Hepatocyte (in vitro differentiated cells): ENCODE measurements around the gene MAOB. TPM values are rescaled to one million over a fixed set of nuclear protein-coding genes. Genes with fewer than 3 reads are reported as not detected.

ENCODE experiments used
- DNase-seq: peaks from one replicate; pipeline ENCODE4 v3.0.0-alpha.2; 2016; ENCODE audit warnings: low spot score
- H2AFZ ChIP-seq: fragments of 200-600 bp; sonication (generic); 2 replicates; pipeline ENCODE4 v1.6.0; 2016; ENCODE audit warnings: antibody characterized with exemption, mild to moderate bottlenecking
- H3K27ac ChIP-seq: fragments of 200-600 bp; sonication (generic); 2 replicates; pipeline ENCODE4 v1.5.1; 2016; ENCODE audit warnings: mild to moderate bottlenecking
- H3K27me3 ChIP-seq: fragments of 200-600 bp; sonication (generic); 2 replicates; pipeline ENCODE4 v1.6.1; 2016
- H3K36me3 ChIP-seq: fragments of 200-600 bp; sonication (generic); replicated peaks from 2 replicates; pipeline ENCODE4 v1.5.1; 2016; ENCODE audit warnings: low read depth; ENCODE audit not compliant: insufficient read depth
- H3K4me1 ChIP-seq: fragments of 200-600 bp; sonication (generic); 2 replicates; pipeline ENCODE4 v1.5.1; 2016; ENCODE audit warnings: mild to moderate bottlenecking, moderate library complexity; ENCODE audit not compliant: insufficient read depth
- H3K4me2 ChIP-seq: fragments of 200-600 bp; sonication (generic); 2 replicates; pipeline ENCODE4 v1.6.0; 2016
- H3K4me3 ChIP-seq: fragments of 200-600 bp; sonication (generic); 2 replicates; pipeline ENCODE4 v1.5.1; 2016; ENCODE audit warnings: mild to moderate bottlenecking
- H3K79me2 ChIP-seq: fragments of 200-600 bp; sonication (generic); 2 replicates; pipeline ENCODE4 v1.6.0; 2017; ENCODE audit warnings: mild to moderate bottlenecking
- H3K9me2 ChIP-seq: fragments of 200-600 bp; sonication (generic); replicated peaks from 2 replicates; pipeline ENCODE4 v1.6.0; 2017; ENCODE audit warnings: mild to moderate bottlenecking; ENCODE audit not compliant: insufficient read depth
- H3K9me3 ChIP-seq: fragments of 200-600 bp; sonication (generic); 2 replicates; pipeline ENCODE4 v1.5.1; 2016; ENCODE audit warnings: low read depth, mild to moderate bottlenecking
- H4K20me1 ChIP-seq: fragments of 200-600 bp; sonication (generic); 2 replicates; pipeline ENCODE4 v1.6.0; 2016; ENCODE audit warnings: mild to moderate bottlenecking; ENCODE audit not compliant: insufficient read depth, poor library complexity, severe bottlenecking
- CTCF ChIP-seq: fragments of 200-600 bp; sonication (generic); IDR thresholded peaks from 2 replicates; pipeline ENCODE4 v1.5.1; 2016; ENCODE audit warnings: antibody characterized with exemption, mild to moderate bottlenecking; ENCODE audit not compliant: poor library complexity
- EZH2 ChIP-seq: fragments of 200-600 bp; sonication (generic); IDR thresholded peaks from 2 replicates; pipeline ENCODE4 v1.6.1; 2016; ENCODE audit warnings: antibody characterized with exemption, mild to moderate bottlenecking, borderline replicate concordance
- EZH2phosphoT487 ChIP-seq: fragments of 200-600 bp; sonication (generic); IDR thresholded peaks from one replicate; pipeline ENCODE4 v1.6.1; 2018; ENCODE audit warnings: antibody characterized with exemption, mild to moderate bottlenecking, low read depth, moderate library complexity; ENCODE audit not compliant: unreplicated experiment, severe bottlenecking
- WGBS: methylation state at CpG from one replicate; pipeline ENCODE4 v1.1.6; 2016; ENCODE audit warnings: low lambda C conversion rate; ENCODE audit errors: missing lambda C conversion rate; 5-methylcytosine and 5-hydroxymethylcytosine counted together
- polyA plus RNA-seq: library from polyadenylated mRNA; unstranded; fragments of >200 nt; fragmentation: Nextera tagmentation; extraction: Ambion mirVana; gene quantifications from 2 replicates; pipeline ENCODE4 v1.2.1, GENCODE V29; 2016
- total RNA-seq: library from RNA; depleted of rRNA; stranded (reverse); fragments of >200 nt; gene quantifications from 2 replicates; pipeline ENCODE4 v1.2.3, GENCODE V29; 2014

The MAOB gene
- total and polyA plus RNA-seq, 2 experiments from 2014 or later = 47.0 to 80.5 TPM

GRCh38 chrX:43866423-43866822 lies 15.8 kb downstream of the MAOB start:
- no peak overlapping the region for H3K4me3 ChIP-seq
- no peaks in the 10 kb centered on the region for H3K27me3 ChIP-seq
- TF ChIP-seq EZH2phosphoT487 (no peak), EZH2 (no peak)
- H3K9me2 ChIP-seq = no peaks in the 10 kb centered on the region
- H3K4me2 ChIP-seq = no peak overlapping the region
- no peaks in the 10 kb centered on the region for H3K79me2 ChIP-seq
- peaks cover 5% of the 10 kb centered on the region for H3K4me1 ChIP-seq
- H3K36me3 ChIP-seq = no peaks in the 10 kb centered on the region
- H2AFZ ChIP-seq = no peak overlapping the region
- no peaks in the 10 kb centered on the region for H3K9me3 ChIP-seq
- DNase-seq = no peak
- H3K27ac ChIP-seq = no peak overlapping the region
- H4K20me1 ChIP-seq = no peaks in the 10 kb centered on the region
- WGBS = 87% methylated on average over 4 of the region's 4 CpGs

GRCh38 chrX:43865791-43866190 lies 16.5 kb downstream of the MAOB start:
- Histone ChIP-seq H3K27ac (no peak overlapping the region), H2AFZ (no peak overlapping the region), H3K79me2 (no peaks in the 10 kb centered on the region), H4K20me1 (no peaks in the 10 kb centered on the region), H3K4me1 (peaks cover 5% of the 10 kb centered on the region), H3K4me3 (no peak overlapping the region), H3K9me3 (no peaks in the 10 kb centered on the region), H3K4me2 (no peak overlapping the region), H3K36me3 (no peaks in the 10 kb centered on the region), H3K9me2 (no peaks in the 10 kb centered on the region), H3K27me3 (no peaks in the 10 kb centered on the region)
- no peak for DNase-seq
- no peak for TF ChIP-seq CTCF
- TF ChIP-seq EZH2phosphoT487 = no peak
- TF ChIP-seq EZH2 = no peak
- WGBS = 63% methylated on average over 5 of the region's 5 CpGs

- Histone ChIP-seq H3K27me3 (no peaks in the 10 kb centered on the region), H3K4me1 (no peaks in the 10 kb centered on the region), H3K79me2 (no peaks in the 10 kb centered on the region), H3K9me3 (no peaks in the 10 kb centered on the region), H3K27ac (no peak overlapping the region), H3K4me2 (no peak overlapping the region), H4K20me1 (no peaks in the 10 kb centered on the region), H3K9me2 (no peaks in the 10 kb centered on the region), H3K36me3 (no peaks in the 10 kb centered on the region), H3K4me3 (no peak overlapping the region), H2AFZ (no peak overlapping the region)
- WGBS = 97% methylated on average over 1 of the region's 1 CpG
- DNase-seq = no peak
- TF ChIP-seq EZH2 (no peak), CTCF (no peak), EZH2phosphoT487 (no peak)
Observed at GRCh38 chrX:43862434-43862833, 19.8 kb downstream of the MAOB start.

GRCh38 chrX:43861750-43862149 lies 20.5 kb downstream of the MAOB start:
- 57% methylated on average over 4 of the region's 4 CpGs for WGBS
- Histone ChIP-seq H3K36me3 (no peaks in the 10 kb centered on the region), H3K27ac (no peak overlapping the region)

More at GRCh38 chrX:43861750-43862149, 20.5 kb downstream of the MAOB start:
- DNase-seq = no peak
- Histone ChIP-seq H4K20me1 (no peaks in the 10 kb centered on the region), H2AFZ (no peak overlapping the region), H3K27me3 (no peaks in the 10 kb centered on the region), H3K4me2 (no peak overlapping the region), H3K9me2 (no peaks in the 10 kb centered on the region), H3K79me2 (no peaks in the 10 kb centered on the region), H3K4me3 (no peak overlapping the region), H3K9me3 (no peaks in the 10 kb centered on the region), H3K4me1 (no peaks in the 10 kb centered on the region)
- TF ChIP-seq CTCF (no peak), EZH2phosphoT487 (no peak), EZH2 (no peak)
